Panc1 (cell line): Measurements from ENCODE around the gene CDK6.

Source experiments
- CTCF ChIP-seq: fragments of 450-650 bp; IDR thresholded peaks from 2 replicates; pipeline ENCODE4 v1.5.1; 2017; ENCODE audit warnings: mild to moderate bottlenecking
- SIN3A ChIP-seq: IDR thresholded peaks from 2 replicates; pipeline ENCODE4 v1.6.1; 2012; ENCODE audit warnings: low read depth, mild to moderate bottlenecking, low read length, moderate library complexity, borderline replicate concordance; ENCODE audit not compliant: insufficient read depth

GRCh38 chr7:92848851-92849250 lies 12.5 kb upstream of the CDK6 start:
- TF ChIP-seq CTCF, result no peak
- no peak for TF ChIP-seq SIN3A
